ENCODE measurements around the gene ABCD1.

The ABCD1 gene

GRCh38 chrX:153791104-153791852 is 66.6 kb downstream of the ABCD1 start:
- no peak for DNase-seq (ENCODE audit: low read depth, low spot score)

GRCh38 chrX:153792368-153792767 is 67.7 kb downstream of the ABCD1 start:
- no peak for DNase-seq (ENCODE audit: low read depth, low spot score)

GRCh38 chrX:153793291-153793690 is 68.6 kb downstream of the ABCD1 start:
- no peak for DNase-seq (ENCODE audit: low read depth, low spot score)
